ENCODE results near the gene IGF1.

- TF ChIP-seq REST (IDR thresholded peaks at IDR 0.05; ENCODE audit: insufficient read depth in 1 of 2, low read depth in 2 of 2, low read length in 2 of 2) (no peak), SIN3A (IDR thresholded peaks at IDR 0.05; ENCODE audit: borderline replicate concordance, insufficient read depth, low read length) (no peak), TAF1 (IDR thresholded peaks at IDR 0.05; ENCODE audit: borderline replicate concordance, insufficient read depth, low read length) (no peak), POLR2AphosphoS5 (IDR thresholded peaks at IDR 0.05; ENCODE audit: low read depth, low read length) (no peak)
Measured at GRCh38 chr12:102351322-102351721, 129.0 kb downstream of the IGF1 start.

Measured in PFSK-1 (cell line).